ENCODE measurements around the gene IL11RA.
A peak's percentile ranks its signal among the peaks of the same experiment; 100 is the strongest.

IL11RA gene

DNA sequence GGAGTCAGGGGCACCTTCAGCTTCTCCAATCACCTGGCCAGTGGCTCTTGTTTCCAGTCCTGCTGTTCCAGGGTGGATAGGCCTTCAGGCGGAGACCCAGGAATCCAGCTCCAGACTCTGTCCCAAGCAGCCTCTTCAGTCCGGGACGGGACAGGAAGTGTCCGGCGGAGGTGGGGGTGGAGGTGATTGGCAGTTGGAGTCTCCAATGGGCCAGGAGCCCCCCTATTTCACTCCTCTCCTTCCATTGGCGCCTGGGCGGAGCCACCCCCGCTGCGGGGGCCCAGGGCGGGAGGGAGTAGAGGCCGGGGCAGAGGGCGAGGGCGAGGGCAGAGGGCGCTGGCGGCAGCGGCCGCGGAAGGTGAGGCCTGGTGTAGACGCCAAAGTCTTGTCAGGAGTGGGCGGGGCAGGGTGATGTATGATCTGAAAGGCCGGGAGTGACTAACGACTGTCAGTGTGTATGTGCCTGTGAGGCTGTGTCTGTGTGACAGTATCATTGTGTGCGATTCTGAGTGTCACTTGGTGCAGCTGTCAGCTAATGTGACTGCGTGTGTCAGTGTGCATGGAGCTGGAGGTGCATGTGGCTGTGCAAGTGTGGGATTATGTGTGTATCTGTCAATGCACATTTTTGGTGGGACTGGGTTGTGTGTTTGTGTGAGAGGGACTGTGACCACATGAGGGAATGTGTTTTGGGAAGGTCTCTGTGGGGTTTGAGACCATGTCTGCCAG is at the start of gene IL11RA:
Gene IL11RA, plus strand, starts transcription at position 310 of the 726 bp plus-strand sequence. CDS start 3,033 bp downstream, outside the sequence.
- no peak for FAIRE-seq

DNA sequence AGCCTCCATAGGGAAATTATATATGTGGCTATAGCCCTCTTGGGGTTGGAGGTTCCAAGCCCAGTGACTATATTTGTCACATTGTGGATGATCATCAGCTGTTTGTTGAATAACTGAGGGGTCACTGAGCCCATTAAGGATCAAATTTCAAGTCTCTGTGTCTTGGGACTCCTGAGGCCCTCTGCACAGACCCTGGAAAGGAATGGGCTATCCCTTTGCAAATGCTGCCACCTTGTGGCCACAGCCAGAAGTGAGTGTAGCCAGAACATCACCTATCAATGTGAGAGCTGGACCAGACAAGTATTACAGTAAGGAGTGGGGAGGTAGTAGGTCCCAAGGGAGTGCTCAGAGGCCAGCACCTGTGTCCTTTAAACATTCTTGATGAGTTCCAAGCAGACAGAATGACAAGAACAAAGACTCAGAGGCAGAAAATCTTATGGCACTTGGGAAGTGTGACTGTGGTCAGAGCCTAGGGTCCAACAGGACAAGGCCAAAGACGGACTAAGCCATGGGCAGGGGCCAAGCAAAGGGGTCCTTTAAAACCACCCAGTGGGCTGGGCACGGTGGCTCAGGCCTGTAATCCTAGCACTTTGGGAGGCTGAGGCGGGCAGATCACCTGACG is 48.3 kb upstream of the IL11RA start:
- peak; percentile 62 for FAIRE-seq

DNA sequence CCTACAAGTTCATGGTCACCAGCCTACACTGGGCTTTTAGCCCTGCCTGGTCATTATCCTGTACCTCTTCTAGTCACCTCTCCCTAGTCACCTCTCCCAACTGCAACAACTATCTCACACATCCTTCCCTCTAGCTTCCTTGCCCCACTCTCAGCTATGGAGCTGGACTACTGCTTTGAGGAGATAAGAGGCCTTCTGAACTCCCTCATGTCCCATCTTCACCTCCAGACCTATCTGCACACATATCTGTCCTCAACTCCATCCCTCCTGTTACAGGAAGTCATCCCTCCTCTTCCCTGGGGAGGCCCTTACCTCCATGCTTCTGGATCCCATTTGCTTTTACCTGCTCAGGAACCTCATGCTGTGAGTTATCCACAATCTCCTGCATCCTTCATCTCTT is 45.8 kb upstream of the IL11RA start:
- FAIRE-seq: no peak

DNA sequence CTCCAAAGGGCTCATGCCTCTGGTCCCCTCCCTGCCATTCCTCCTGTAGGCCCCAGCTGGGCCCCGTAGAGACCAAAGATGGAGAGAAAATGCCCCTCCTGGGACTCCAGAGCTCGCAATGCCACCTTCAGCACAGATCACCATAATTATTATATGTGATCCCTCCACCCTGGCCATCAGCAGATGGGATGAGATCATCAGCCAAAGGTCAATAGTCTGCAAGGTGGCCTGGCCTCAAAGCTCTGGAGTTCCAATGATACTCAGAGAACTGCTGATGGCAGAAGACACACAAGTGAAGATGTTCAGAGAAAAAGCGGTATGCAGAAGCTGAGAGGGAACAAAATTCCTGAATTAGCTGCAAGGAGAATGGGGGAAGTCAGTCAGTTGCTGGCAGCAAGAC is 45.1 kb upstream of the IL11RA start:
- FAIRE-seq: no peak

DNA sequence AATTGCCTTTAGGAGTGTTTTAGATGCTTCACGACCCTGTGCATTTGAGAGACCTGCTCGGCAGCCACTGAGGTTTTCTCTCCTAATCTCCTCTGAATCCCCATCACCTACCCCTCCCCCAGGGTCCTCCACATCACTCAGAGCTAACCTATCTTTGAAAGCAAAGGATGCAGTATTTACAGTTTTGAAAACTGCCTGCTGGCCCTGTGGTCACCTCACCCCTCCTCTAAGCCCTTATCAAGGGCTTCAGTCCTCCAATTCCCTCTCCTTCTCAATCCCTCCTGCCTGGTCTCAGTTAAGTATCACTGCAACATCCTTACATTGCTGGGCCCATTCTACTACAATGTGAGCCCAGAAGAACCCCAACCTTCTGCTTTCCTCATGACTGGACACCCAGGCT is 44.7 kb upstream of the IL11RA start:
- no peak for FAIRE-seq

DNA sequence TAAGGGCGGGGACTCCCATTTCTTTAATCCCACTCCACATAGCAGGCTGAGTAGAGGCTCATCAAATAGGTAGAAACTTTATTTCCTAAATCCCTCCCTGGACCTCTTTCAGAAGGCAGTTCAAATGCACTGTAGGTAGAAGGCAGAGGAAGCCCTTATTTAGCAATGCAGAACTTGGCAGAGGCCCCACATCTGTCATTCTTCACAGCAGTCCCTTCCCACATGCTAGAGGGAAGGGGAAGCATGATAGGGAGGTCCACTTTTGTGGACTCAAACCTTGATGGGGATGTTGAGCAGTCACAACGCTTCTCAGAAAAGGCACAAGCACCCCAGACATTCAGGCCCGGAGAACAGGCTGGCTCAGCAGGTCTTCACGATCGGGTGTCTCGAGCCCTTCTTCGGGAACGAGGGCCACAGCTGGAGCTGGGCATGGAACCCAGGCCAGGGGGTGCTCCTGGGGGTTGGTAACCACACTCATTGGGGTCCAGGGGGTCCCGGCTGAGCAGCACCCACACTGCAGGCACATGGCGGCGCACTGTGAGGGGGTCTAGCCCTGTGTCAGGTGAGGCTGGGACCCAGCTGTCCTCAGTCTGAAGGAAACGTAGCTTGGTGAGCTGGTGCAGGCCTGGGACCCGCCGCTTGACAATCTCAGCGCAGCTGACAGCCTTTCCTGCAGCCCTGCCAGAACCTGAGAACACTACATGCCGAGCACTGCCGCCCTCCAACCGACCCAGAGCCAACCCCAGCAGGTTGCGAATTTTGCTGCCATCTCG is 41.4 kb upstream of the IL11RA start:
- FAIRE-seq: no peak

DNA sequence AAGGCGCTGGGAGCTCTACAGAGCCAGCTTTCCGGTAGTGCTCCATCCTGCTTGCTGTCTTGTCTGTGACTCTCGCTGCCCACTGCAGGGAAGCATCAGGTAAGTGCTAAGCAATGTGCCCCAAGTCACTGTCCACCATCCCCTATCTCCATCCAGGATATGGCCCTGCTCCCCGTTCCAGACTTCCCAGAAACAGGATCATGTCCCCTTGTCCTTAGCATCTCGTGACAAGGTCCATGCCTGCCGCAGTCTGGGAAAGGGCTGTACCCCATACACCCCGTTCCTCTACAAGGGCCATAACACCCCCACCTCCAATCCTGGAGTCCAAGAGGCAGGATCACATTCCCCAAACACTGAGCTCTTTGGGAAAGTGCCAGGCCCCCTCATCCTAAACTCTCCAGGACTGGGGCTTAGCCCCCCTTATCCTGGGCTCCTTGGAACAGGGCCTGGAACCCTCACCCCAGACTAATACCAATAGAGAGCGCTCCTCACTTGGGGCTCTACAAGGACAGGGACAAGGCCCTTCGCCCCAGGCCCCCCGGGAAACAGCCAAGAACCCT is 40.7 kb upstream of the IL11RA start:
- FAIRE-seq: no peak

DNA sequence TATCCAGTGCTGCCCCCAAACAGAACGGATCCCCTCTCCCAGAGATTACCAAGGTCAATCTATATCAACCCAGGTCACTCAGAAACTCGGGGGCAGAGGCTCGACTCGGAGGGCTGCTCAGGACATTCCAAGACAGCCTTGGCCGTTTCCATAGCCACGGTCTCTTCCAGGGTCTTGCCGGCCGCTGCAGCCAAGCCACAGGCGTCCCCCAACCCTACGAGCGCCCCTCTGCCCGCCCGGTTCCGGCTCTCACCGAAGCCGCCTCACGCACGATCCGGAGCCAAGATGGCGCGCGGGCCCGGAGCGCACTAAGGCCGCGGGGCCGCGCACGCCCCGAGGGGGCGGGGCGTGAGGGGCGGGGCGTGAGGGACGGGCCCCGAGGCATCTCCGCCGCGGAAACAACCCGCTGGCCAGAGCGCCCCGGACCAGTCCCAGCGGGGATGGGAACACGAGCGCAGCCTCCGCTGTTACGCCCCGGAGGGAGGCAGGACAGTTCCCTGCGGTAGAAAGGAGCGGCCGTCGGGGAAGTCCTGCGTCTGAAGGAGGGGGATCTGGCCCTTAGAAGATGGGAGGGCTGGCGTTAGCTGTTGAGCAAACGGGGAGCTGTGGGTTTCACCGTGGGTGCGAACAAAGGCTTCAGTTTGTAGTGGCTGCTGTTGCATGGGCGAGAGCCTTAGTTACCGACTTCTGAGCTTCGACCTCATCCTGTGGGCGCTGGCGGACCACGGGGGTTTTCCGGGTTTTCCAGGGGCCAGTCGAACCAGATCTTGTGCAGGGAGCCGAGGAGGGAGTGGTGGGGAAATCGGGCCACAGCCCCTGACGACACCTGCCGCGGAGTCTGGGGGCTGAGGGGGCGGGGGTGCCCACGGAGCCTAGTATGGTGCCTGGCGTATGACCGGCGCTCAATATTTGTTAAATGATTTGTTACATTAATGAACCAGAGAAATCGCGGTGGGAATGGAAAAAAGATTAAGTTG is 39.9 kb upstream of the IL11RA start, which contains the start of gene RPP25L:
Gene RPP25L, minus strand, starts transcription at position 287 of the 977 bp plus-strand sequence. CDS start 801 bp downstream, outside the sequence.
- FAIRE-seq: no peak

DNA sequence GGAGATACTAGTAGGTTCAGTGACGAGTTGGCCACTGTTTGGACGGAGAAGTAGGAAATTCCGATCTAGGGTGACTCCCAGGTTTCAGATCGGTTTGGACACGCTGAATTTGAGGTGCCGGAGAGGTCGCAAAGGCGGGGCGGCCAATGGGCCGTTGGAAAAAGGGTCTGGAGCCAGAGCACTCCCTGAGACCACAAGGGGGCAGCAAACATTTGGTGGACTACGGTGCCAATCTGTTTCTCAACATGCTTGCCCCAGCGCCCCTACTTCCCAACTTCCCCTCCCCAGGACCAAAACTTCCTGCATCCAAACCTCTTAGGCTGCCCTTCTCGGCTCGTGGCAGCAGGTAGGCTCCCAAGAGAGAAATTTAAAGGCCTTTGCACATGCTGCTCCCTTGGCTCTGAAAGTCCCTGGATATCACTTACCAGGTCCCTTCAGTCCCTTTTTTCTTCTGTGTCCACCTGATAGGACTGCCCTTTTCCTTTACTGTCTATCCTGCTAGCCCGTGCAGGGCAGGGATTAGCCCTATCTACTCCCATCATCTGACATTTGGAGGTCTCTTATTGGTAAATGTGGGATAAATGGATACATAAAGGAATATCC is 39.1 kb upstream of the IL11RA start:
- FAIRE-seq: no peak

DNA sequence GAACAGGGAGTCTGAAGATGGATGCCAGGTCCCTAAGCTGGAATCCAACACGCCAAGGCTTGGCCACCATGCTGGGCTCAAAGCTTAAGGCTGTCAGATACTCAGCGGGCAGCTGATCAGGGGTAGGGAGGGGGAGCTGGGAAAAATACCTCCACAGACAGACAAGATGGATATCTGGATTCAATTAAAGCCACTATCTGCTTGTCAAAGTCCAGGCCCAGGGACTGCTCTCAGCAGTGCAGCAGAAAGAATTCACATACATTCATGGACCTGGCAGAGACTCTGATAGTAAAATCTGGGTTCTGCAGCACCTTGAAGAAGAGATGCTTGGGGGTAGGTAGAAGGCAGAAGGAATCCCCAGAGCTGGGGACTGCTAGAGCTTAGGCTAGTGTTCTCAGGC is 36.9 kb upstream of the IL11RA start:
- no peak for FAIRE-seq

DNA sequence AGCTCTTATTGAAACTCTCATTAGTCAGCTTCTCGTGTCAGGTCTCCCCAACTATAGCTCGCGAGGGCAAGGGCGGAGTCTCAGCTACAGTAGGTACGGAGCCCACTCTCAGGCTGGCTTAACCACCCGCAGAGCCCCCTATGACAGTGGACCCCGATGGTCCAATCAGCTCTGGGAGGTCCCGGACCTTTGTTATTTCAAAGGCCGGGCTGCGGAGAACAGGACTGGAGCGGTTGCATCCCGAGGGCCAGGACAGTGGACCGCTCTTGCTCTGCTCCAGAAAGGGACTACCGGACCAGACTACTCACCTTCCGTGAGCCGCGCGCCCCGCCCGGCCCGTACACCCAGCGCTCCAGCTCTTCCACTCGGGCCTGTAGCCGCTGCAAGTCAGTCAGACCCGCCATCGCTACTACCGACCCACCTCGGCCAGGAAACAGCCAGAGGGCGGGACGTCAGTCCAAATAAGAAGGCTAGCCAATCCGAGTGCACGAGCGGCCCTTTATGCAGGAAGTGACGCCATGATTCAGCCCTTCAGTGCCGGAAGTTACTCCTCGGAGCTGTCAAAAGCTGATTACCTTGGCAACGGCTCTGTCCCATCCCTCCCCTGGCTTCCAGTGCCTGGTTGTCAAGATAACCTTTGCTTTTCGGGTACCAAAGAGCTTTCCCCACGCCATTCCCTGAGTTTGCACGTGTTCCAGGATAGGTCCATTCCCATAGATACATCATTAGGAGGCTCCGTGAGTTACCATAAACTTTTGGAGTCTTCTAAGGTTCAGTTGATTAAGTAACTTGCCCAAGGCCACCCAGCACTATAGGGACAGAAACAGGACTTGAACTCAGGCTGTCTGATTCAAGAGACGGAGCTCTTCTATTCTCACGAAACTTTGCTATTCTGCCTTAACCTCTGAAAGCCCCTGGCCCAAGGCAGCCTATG is 31.7 kb upstream of the IL11RA start, which contains the start of gene DCTN3:
Gene DCTN3, minus strand, starts transcription at position 435 of the 934 bp plus-strand sequence. Its CDS starts 31 bp downstream, at position 404.
- peak; percentile 90 for FAIRE-seq

DNA sequence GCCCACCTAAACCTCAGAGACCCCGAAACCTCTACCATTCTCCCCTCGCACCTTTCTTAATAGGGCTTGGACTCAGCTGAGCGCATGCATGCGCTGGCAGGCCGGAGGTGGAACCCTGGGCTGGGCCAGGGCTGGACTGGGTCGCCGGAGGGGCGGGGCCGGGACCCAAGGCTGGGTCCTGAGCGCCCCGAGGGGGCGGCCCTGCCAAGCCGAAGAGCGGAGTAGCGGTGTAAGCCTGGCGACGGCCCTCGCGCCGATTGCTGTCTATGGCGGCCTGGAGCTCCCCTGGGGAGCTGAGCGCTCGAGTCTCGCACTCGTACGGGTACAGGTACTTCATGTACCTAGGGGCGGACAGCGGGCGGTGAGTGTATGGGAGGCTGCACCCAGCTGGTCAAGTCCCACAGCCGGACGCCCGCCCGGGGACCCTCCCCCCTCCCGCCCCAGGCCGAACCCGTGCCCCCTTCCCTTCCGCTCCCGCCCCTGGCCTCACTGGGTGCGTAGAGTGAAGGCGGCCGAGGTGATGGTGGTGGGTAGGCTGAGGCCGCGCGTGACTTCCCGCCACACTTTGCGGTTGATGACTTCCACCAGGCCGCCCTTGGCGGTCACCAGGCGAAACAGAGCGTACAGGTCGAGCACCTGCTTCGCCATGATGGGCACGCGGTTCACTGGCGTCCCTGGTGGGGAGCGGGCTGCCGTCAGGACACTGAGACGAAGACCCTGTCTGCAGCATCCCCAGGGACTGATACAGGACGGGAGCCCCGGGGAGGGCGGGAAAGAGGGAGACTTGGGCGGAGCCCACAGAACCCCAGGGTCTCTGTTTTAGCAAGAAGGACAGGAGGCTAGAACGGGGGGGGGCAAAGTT is 28.4 kb upstream of the IL11RA start:
- no peak for FAIRE-seq

DNA sequence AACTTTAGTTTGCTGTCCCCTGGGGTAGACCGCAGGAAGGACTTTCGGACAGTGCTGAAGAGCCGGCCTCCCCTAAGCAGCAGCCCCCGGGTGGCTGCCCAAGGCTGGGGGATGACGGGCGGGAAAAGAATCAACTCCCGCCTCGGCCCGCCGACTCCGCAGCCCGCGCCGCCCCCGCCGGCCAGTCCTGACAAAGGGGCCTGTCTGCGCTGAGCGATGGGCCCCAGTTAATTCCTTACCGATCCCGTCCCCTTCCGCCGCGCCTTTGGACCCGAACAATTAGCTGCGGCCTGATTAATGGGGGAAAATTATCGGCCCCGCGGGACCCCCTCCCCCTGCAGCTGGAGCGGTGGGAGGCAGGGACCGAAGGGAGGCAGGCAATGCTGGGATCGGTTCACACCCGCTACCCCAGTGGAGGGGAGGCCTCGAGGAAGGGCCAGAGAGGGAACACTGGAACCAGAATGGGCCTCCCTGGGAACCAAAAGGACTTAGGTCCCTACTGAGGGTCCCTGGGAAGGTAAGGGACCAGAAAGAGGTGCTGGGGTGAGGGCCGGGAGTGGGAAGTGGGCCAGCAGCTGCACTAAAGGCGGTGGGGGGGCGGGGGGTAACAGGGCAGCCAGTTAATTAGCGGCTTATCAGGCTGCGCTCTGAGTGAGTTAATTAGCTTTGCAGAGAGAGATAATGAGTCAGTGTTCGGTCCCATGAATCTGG is 27.4 kb upstream of the IL11RA start:
- FAIRE-seq: no peak

DNA sequence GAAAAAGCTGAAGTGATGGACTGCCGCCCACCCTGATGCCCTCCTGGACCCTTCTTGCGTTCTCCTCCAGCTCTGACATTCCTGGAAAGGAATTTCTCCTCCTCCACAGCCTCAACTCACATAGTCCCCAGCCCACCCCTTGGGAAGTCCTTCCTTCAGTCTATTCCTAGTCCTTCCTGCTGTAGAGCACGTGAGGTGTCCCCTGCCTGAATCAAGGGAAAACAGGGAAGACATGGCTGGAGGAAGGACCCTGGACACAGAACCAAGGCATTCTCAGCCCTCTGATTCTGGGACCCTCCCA is 26.8 kb upstream of the IL11RA start:
- no peak for FAIRE-seq

DNA sequence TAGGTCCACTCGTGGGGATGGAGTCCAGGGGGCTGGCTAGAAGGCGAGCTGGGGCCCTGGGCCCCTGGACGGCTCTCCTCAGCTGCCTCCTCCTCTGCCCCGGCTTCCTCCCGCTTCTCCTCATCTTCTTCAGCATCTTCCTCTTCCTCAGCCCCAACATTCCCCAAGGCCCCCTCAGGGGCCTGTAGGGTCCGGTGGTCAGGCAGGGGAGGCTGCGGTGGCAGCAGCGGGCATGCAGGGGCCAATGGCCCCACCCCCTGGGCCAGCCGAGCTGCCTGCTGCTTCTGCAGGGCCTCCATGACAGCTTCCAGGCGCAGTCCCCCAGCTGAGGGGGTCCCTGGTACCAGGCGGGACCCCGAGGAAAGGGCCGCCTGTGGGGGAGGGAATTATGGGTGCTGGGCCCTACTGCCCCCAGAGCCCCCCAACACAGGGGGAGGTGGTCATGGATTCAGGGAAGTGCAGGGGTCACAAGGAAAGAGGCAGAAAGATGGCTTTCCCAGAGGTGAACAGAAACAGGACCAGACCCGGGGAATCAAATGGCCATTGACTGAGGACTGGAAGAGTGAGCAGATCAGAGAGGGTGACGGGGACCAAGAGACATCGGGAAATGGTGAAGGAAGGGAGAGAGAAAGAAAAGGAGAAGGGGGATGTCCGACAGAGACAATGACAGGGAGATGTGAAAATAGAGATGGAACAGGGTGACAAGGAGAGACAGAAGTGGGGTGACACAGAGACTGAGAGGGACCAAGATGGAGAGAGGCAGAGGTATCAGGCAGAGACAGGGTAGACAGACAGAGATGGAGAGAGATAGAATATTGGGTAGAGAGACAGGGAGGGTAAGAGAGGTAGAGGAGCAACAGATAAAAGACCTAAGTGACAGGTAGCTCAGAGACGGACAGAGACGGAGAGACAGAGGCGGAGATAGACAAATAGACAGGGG is 24.0 kb upstream of the IL11RA start:
- FAIRE-seq: no peak

DNA sequence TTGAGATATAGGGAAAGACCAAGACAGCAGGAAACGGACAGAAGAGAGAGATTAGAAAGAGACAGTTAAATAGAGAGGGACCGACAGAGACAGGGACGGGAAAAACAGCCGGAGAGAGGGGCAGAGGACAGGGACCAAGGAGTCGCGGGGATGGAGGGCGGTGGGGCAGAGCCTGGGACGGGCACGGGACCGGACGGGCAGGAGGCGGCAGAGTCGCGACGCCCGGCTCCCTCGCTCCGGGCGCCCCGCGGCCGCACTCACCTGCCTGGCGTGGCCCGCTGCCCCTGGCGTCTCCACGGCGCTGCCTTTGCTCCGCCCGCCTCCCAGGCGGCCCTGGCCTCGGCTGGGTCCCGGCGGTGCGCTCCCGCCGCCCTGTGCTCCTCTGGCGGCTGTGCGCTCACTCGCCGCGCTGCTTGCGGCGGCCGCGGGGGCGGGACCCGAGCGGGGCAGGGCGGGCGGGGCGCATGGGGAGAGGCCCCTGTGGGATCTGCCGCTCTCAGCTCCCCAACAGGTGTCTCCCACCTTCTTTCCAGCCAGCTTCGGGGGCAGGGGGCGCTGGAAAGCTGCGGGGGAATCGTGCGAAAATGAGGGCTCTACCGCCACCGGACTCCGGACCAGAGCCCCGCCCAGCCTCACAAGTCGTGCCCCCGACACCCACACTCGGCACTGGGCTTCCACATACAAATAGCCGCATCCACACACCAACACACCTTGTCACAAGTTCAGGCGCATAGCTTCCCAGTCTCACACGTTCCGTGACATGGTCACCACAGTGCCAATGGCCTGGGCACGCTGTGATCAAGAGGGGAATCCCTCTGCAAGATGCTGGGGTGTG is 23.1 kb upstream of the IL11RA start, which contains the start of gene ARID3C:
Gene ARID3C, minus strand, starts transcription at position 411 of the 835 bp plus-strand sequence. CDS start 1,052 bp downstream, outside the sequence.
- no peak for FAIRE-seq

DNA sequence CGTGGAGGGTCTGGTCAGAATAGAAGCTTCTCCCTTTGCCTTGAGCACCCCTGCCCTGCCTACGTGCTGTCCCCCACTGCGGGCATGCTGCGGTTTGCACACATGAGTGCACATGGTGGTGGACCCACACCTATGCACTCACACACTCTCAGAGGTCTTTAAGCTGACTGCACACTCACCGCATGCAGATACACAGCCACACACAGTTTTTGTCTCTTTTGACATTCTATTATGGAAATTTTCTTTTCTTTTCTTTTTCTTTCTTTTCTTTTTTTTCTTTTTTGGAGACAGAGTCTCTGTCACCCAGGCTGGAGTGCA is 22.5 kb upstream of the IL11RA start:
- no peak for FAIRE-seq

Measured in TTC549 (cell line).